CD14-positive monocyte (primary cell): ENCODE results near the gene DOCK8. TPM values are rescaled to one million over a fixed set of nuclear protein-coding genes. Genes with fewer than 3 reads are reported as not detected.

Source experiments
- DNase-seq, 3 donors: peaks; one replicate each; pipeline ENCODE4 v3.0.0-alpha.2; 2011 to 2022
- H2AFZ ChIP-seq: 2 replicates; pipeline ENCODE4 v1.6.0; 2012; ENCODE audit warnings: mild to moderate bottlenecking, low read depth, low read length, inconsistent platforms; ENCODE audit not compliant: insufficient read depth, poor library complexity, severe bottlenecking
- H3K27ac ChIP-seq, 2 donors: 1 replicate in 1 of 2; 2 replicates in 1 of 2; pipeline ENCODE4 v1.5.1; 2012 to 2013; ENCODE audit warnings: low read length in 2 of 2, control low read depth in 1 of 2, inconsistent platforms in 1 of 2, low read depth in 1 of 2, mild to moderate bottlenecking in 1 of 2
- H3K27me3 ChIP-seq, 2 donors: one replicate each; pipeline versions ENCODE4 v1.6.0 to v1.6.1; 2011 to 2013; ENCODE audit warnings: low read length in 2 of 2; ENCODE audit not compliant: control insufficient read depth in 2 of 2, insufficient read depth in 2 of 2
- H3K36me3 ChIP-seq, 2 donors: replicated peaks in 1 of 2; 1 replicate in 1 of 2; 2 replicates in 1 of 2; pipeline versions ENCODE4 v1.5.1 to v1.6.1; 2012 to 2013; ENCODE audit warnings: low read length in 2 of 2, control low read depth in 1 of 2, inconsistent platforms in 1 of 2, mild to moderate bottlenecking in 1 of 2; ENCODE audit not compliant: insufficient read depth in 2 of 2, control insufficient read depth in 1 of 2
- H3K4me1 ChIP-seq, 2 donors: 1 replicate in 1 of 2; 2 replicates in 1 of 2; pipeline versions ENCODE4 v1.5.1 to v1.6.1; 2012 to 2013; ENCODE audit warnings: low read length in 2 of 2, control low read depth in 1 of 2, inconsistent platforms in 1 of 2, mild to moderate bottlenecking in 1 of 2, moderate library complexity in 1 of 2; ENCODE audit not compliant: insufficient read depth in 2 of 2, control insufficient read depth in 1 of 2
- H3K4me2 ChIP-seq: replicated peaks from 2 replicates; pipeline ENCODE3; 2012; ENCODE audit warnings: low read length, moderate library complexity, mild to moderate bottlenecking; ENCODE audit not compliant: poor library complexity, severe bottlenecking; ENCODE audit errors: extremely low read depth
- H3K4me3 ChIP-seq, 3 experiments: fragments of 200-600 bp in 1 of 3; sonication (generic) in 1 of 3; replicated peaks in 1 of 3; 1 replicate in 2 of 3; 2 replicates in 1 of 3; pipeline ENCODE4 v1.5.1; 2011 to 2013; ENCODE audit warnings: low read length in 3 of 3, mild to moderate bottlenecking in 3 of 3, control low read depth in 2 of 3, low read depth in 2 of 3, inconsistent platforms in 1 of 3, moderate library complexity in 1 of 3
- H3K79me2 ChIP-seq: 2 replicates; pipeline ENCODE4 v1.6.0; 2012; ENCODE audit warnings: mild to moderate bottlenecking, control low read depth, inconsistent platforms, low read length, moderate library complexity; ENCODE audit not compliant: insufficient read depth
- H3K9ac ChIP-seq: 2 replicates; pipeline ENCODE4 v1.6.0; 2017; ENCODE audit warnings: low read length, mild to moderate bottlenecking; ENCODE audit not compliant: insufficient read depth, poor library complexity, severe bottlenecking
- H3K9me3 ChIP-seq, 2 donors: replicated peaks in 1 of 2; 1 replicate in 1 of 2; 2 replicates in 1 of 2; pipeline versions ENCODE4 v1.5.1 to v1.6.1; 2012 to 2013; ENCODE audit warnings: low read length in 2 of 2, control low read depth in 1 of 2; ENCODE audit not compliant: control insufficient read depth in 1 of 2, insufficient read depth in 1 of 2
- H4K20me1 ChIP-seq: 2 replicates; pipeline ENCODE4 v1.6.0; 2012; ENCODE audit warnings: mild to moderate bottlenecking, low read length, control low read depth, moderate library complexity; ENCODE audit not compliant: insufficient read depth
- H3K27ac Mint-ChIP-seq, 7 donors: one replicate each; pipeline ENCODE4 v1.8.0; 2020; ENCODE audit warnings: mild to moderate bottlenecking in 7 of 7, mixed read lengths in 7 of 7, moderate library complexity in 6 of 7, inconsistent platforms in 2 of 7
- H3K27me3 Mint-ChIP-seq, 3 donors: one replicate each; pipeline ENCODE4 v1.8.0; 2021 to 2022; ENCODE audit warnings: low read depth in 3 of 3, mild to moderate bottlenecking in 3 of 3, mixed read lengths in 3 of 3, moderate library complexity in 3 of 3, inconsistent platforms in 1 of 3
- H3K36me3 Mint-ChIP-seq, 2 donors: one replicate each; pipeline ENCODE4 v1.8.0; 2020; ENCODE audit warnings: mixed read lengths in 2 of 2, inconsistent platforms in 1 of 2, mild to moderate bottlenecking in 1 of 2
- H3K4me1 Mint-ChIP-seq: one replicate; pipeline ENCODE4 v1.8.0; 2020; ENCODE audit warnings: mild to moderate bottlenecking, mixed read lengths
- H3K4me3 Mint-ChIP-seq, 2 donors: one replicate each; pipeline ENCODE4 v1.8.0; 2020; ENCODE audit warnings: mild to moderate bottlenecking in 2 of 2, mixed read lengths in 2 of 2, moderate library complexity in 1 of 2
- H3K9me3 Mint-ChIP-seq, 7 donors: one replicate each; pipeline ENCODE4 v1.8.0; 2020 to 2022; ENCODE audit warnings: mixed read lengths in 7 of 7, mild to moderate bottlenecking in 6 of 7, moderate library complexity in 6 of 7, inconsistent platforms in 2 of 7
- WGBS: methylation state at CpG from one replicate; pipeline ENCODE4 v1.1.5; 2013; ENCODE audit warnings: missing lambda C conversion rate; ENCODE audit not compliant: insufficient coverage; 5-methylcytosine and 5-hydroxymethylcytosine counted together
- intact Hi-C, 2 donors: fragments of 100-400 bp; cut with micrococcal nuclease; formaldehyde crosslinking; loops; one replicate each; pipeline versions ENCODE4 v1.15.0 to v1.15.1; 2023
- polyA plus RNA-seq, 3 donors: library from polyadenylated mRNA; depleted of rRNA in 1 of 3; unstranded in 2 of 3; stranded (reverse) in 1 of 3; fragments of 300-500 nt in 2 of 3; fragments of >200 nt in 1 of 3; fragmentation: Illumina TruSeq in 2 of 3; gene quantifications; 1 replicate in 2 of 3; 2 replicates in 1 of 3; pipeline ENCODE4 v1.2.3, GENCODE V29; 2012 to 2021
- TF ChIP-seq, protein P1 (sequence below): fragments of 200-600 bp; IDR thresholded peaks from one replicate; pipeline ENCODE4 v1.8.0; 2022; ENCODE audit warnings: antibody characterized with exemption, mild to moderate bottlenecking

Gene DOCK8
- polyA plus RNA-seq, 3 donors, result 46.8 to 100 (median 95.4) TPM

DNA sequence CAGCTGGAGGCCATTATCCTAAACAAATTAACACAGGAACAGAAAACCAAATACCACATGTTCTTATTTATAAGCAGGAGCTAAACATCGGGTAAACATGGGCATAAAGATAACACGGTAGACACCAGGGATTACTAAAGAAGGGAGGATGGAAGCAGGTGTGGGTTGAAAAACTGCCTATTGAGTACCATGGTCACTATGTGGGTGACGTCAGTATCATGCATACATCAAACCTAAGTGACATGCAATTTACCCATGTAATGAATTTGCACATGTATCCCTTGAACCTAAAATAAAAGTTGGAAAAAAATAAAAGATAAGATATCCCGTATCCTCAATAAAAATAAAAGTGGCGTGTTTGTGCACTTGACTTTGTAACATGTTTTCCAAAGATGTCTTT lies 88.8 kb downstream of the DOCK8 start:
- peaks cover 6% of the 10 kb centered on the region for H3K4me1 Mint-ChIP-seq
- no peaks in the 10 kb centered on the region for H3K9me3 Mint-ChIP-seq
- Histone ChIP-seq H3K36me3 (peaks cover 67 to 95% of the 10 kb centered on the region in 2 donors), H2AFZ (no peak overlapping the region), H3K79me2 (peaks cover 86% of the 10 kb centered on the region), H3K27me3 (no peaks in the 10 kb centered on the region), H3K9ac (no peak overlapping the region), H3K27ac (peak overlapping the region in 1 of 2 donors; percentile 5), H3K4me1 (peaks cover 7 to 8% of the 10 kb centered on the region in 2 donors), H3K4me2 (no peak overlapping the region), H4K20me1 (peaks cover 54% of the 10 kb centered on the region), H3K9me3 (no peaks in the 10 kb centered on the region), H3K4me3 (no peak overlapping the region)
- no peak overlapping the region for H3K4me3 Mint-ChIP-seq
- H3K27ac Mint-ChIP-seq, result no peak overlapping the region
- no peak for DNase-seq
- intact Hi-C loops, result no loop called here
- 100% methylated on average over 1 of the region's 5 CpGs for WGBS
- no peaks in the 10 kb centered on the region for H3K27me3 Mint-ChIP-seq
- peaks cover 71 to 88% of the 10 kb centered on the region in 2 donors for H3K36me3 Mint-ChIP-seq
- TF ChIP-seq, protein P1, sequence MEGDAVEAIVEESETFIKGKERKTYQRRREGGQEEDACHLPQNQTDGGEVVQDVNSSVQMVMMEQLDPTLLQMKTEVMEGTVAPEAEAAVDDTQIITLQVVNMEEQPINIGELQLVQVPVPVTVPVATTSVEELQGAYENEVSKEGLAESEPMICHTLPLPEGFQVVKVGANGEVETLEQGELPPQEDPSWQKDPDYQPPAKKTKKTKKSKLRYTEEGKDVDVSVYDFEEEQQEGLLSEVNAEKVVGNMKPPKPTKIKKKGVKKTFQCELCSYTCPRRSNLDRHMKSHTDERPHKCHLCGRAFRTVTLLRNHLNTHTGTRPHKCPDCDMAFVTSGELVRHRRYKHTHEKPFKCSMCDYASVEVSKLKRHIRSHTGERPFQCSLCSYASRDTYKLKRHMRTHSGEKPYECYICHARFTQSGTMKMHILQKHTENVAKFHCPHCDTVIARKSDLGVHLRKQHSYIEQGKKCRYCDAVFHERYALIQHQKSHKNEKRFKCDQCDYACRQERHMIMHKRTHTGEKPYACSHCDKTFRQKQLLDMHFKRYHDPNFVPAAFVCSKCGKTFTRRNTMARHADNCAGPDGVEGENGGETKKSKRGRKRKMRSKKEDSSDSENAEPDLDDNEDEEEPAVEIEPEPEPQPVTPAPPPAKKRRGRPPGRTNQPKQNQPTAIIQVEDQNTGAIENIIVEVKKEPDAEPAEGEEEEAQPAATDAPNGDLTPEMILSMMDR, result no peak

GRCh38 chr9:304106-304505 lies 89.4 kb downstream of the DOCK8 start:
- peaks cover 60% of the 10 kb centered on the region for H4K20me1 ChIP-seq
- no peak overlapping the region for H3K4me3 ChIP-seq
- H3K9me3 Mint-ChIP-seq, result no peaks in the 10 kb centered on the region
- peak overlapping the region in 1 of 2 donors; percentile 5 for H3K27ac ChIP-seq
- no peak overlapping the region for H3K9ac ChIP-seq
- H3K27ac Mint-ChIP-seq, result peak overlapping the region in 3 of 7 donors; percentile 8 to 43 (median 29)
- H2AFZ ChIP-seq, result no peak overlapping the region
- H3K79me2 ChIP-seq, result peaks cover 86% of the 10 kb centered on the region
- peaks cover 73 to 93% of the 10 kb centered on the region in 2 donors for H3K36me3 Mint-ChIP-seq
- TF ChIP-seq, protein P1, result no peak
- DNase-seq, result no peak
- peaks cover 70 to 100% of the 10 kb centered on the region in 2 donors for H3K36me3 ChIP-seq
- no peaks in the 10 kb centered on the region for H3K9me3 ChIP-seq
- no peak overlapping the region for H3K4me3 Mint-ChIP-seq
- no peaks in the 10 kb centered on the region for H3K27me3 ChIP-seq
- WGBS, result no CpG with 5 or more reads among the region's 4 CpGs
- H3K4me1 ChIP-seq, result peaks cover 1 to 2% of the 10 kb centered on the region in 2 donors
- intact Hi-C loops, result no loop called here
- no peaks in the 10 kb centered on the region for H3K27me3 Mint-ChIP-seq
- H3K4me1 Mint-ChIP-seq, result peaks cover 2% of the 10 kb centered on the region
- H3K4me2 ChIP-seq, result no peak overlapping the region
